Activated CD4-positive, alpha-beta T cell treated with anti-CD3 and anti-CD28 coated beads, Interleukin-2, amount 50 U/mL, for 24 hours (primary cell): Measurements from ENCODE around the gene NXPH1.

Experiments used
- DNase-seq, 2 donors: peaks; one replicate each; pipeline ENCODE4 v3.0.0-alpha.2; 2020; ENCODE audit warnings: low read depth in 1 of 2, low spot score in 1 of 2

NXPH1 gene

DNA sequence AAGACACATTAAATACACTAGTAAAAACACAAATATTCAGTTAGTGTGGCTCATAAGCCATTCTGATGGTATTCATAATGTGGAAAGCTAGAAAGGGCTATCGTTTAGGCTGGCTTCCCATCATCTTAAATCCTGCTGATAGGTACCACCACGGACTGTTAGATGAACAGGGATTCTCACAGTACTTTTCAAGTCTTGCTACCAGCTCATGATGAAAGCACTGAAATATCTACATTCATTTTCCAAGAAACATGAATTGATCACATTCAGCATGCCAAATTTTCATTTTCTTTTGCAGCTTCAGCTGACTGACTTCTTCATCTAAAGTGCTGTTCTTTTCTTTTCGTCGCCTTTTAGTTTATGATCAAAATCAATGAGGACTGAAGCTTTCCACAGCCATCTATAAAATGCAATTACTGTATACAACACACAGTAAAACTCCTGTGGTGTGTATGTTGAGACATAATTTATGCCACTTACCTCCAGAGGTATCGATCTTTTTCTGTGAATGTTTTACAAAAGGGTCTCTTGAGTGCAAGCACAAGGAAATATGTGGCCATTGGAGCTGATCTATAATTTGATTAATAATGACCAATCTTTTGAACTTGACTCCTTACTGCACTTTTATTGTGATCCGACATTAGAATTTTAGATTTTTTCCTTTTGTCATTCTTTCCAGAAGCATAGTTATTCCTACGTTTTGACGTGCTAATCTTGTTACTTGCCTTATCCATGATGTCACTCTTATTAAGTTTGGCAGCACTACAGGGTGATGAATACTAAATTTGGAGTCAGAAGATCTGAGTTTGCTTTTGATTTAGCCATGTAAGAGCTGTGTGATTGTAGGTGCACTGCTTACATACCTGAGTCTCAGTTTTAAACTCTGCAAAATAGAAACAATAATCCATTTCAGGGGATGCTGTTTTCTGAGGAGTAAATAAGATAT, 58.4 kb downstream of the NXPH1 start:
- DNase-seq: no peak

DNA sequence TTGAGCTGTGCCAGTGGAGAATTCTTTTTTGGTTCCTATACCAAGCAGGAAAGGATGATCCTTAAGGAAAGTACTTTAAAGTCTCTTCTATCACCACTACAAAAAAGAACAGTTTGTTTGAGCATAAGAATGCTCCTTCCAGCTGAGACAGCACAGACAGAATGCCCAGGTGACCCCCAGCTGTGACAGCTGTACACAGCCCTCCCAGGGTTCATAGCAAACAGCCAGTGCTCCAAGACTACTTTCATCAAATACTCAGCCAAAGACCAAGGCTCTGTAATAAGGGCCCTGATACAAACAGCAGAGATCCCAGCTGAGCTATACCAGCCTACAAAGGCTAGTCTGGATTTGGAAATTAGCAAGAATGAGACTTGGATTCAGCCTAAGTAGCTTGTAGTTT, 65.7 kb downstream of the NXPH1 start:
- DNase-seq: no peak

DNA sequence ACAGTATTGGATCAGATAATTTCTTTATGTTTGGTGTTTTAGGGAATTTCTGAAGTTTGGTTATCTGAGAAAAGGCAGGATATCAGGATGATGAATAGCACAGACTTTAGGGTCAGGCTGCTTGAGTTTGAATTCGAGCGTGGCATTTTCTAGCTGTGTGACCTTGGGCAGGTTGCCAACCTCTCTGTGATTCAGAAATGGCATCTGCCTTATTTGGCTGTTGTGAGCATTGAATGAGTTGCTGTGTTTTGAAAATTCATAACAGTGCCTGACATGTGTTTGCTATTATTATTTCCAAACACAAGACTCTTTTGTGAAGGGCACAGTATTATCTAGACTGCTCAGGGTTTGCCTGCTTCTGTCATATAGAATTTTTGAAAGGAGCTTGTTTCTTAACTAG, 66.9 kb downstream of the NXPH1 start:
- no peak for DNase-seq

DNA sequence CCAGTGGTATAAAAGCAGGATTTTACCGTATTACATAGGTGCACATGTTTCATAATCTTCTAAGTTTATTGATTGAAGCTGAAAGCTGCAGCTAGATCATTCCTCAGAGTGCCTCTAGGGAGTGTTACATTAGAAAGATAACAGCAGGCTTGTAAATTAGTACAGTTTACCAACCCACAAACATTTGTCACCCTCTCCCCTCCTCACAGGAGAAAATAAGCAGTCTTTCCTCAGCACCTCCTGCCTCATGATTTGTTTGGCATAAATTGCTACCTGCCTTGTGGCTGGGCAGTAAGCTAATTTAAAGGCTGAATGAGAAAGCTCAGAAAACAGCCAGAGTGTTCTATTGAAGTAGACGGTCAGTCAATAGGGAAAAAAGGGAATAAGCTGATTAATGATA, 74.2 kb downstream of the NXPH1 start:
- DNase-seq: no peak

DNA sequence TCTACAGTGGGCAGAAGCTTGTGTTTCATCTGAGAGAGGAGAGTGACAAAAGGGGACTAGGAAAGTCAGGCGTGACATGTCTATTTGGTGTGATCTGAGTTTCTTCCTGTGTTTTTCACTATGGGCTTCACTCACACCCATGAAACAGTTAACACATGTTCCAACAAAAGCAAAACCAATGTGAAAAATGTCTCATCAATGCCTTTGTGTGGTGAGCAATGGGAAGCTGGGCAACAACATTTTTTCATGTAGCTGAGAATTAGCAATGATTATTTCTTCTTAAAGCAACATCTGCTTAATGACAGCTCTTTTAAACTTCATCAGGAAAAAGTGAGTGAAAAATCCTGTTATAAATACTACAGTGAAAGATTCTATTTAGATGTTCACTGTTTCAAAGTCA, 76.2 kb downstream of the NXPH1 start:
- no peak for DNase-seq

DNA sequence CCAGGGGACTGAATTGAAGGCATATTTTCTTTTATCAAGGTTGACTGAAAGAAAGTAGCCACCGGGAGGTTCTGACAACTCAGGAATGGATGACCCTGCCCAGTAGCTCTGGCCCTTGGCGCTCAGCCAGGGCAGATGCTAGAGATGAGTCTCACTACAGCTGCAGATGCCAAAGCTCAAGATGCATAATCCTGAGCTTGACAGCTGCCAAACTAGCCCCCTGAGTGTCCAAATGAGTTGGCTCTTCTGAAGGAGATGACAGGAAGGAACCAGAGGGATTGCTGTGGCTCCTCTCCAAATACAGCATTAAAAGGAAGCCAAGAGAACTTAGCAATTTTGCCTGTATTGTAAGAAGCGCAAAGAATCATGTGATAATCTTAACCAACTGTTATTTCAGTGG, 78.4 kb downstream of the NXPH1 start:
- DNase-seq: no peak

DNA sequence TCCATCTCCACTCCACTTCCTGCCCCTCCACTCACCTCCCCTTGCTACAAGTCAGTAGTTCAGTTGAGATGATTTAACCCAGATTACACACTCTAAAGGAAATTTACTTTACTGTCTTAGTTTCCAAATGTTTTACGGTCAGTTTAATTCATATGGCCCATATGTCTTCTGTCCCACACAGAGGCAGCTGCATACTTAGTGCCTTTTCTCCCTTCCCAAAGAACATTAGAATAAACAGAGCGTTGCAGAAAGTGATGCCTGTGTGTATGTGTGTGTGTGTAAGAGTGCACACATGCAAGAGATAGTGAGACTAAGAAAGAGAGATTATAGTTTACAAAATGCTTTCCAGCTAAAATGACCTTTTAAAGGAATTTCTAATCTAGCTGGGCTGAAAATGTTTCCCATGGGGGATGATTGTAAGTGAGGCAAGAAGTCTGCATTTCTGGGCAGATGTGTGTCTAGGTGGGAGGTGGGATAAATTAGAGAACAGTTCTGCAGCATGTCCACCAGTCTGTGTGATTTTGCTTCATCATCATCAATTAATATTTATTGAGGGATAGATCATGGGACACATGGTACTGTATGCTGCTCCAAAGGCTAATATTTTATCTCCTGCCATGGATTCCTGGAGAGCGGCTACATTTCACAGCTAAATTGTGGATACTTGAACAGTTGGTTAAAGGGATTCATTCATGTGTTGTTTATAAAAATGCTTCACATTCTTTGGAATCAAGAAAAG, 81.5 kb downstream of the NXPH1 start:
- no peak for DNase-seq

DNA sequence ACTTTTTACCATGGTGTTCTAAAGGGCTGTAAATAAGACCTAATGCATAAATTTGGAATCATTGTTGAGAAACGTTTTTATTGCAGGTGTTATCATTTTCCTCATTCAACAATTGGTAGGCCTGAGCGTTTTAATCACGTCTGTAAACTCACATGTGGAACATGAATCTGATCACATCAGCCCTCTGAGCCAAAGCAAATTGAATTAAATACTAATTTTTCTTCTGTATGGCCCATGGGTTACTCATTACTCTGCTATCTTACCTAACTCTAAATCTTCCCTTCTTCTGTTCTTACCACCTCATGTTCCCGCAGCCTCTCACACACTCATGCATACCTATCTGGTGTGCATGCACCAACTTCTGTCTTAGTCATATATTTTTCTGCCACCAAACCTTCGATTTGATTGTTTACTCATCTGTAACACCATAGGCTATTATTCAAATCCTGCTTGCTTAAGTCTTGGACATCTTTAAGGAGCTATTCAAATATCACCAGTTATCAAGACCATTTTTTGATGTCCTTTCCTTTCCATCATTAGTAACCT, 82.3 kb downstream of the NXPH1 start:
- DNase-seq: no peak

DNA sequence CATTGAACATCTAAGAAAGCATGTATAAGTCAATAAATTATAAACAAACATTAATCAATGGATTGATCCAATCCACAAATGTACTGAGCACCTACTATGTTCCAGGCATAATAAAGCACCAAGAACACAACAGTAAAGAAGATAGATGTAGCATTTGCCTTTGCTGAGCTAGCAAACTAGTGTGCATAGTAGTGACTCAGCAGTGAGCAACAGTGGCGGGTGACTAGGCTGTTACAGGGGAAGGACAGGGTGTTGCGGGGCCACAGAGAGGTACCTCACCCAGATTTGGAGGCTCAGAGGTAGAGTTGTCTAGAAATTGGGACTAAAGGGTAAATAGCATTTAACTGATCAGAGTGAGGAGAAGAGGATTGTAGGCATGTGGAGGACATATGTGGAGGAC, 83.6 kb downstream of the NXPH1 start:
- DNase-seq: no peak

DNA sequence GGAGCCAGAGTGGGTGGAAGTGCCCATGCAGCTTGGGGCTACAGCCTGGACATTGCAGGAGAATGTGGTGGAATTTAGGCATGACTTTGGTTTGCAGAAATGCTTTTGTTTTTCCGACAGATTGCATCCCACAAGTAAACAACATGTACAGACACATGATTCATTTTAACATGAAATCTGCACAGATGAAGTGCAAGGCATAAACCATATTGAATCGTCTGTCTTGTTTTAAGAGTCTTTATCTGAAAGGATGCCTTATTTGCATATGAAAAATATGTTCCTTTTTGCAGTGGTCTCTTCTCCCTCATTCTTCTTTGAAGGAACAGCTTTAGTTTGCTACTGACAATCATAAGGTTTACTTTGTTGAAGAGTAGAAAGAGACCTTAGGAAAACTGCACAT, 94.9 kb downstream of the NXPH1 start:
- DNase-seq: no peak

DNA sequence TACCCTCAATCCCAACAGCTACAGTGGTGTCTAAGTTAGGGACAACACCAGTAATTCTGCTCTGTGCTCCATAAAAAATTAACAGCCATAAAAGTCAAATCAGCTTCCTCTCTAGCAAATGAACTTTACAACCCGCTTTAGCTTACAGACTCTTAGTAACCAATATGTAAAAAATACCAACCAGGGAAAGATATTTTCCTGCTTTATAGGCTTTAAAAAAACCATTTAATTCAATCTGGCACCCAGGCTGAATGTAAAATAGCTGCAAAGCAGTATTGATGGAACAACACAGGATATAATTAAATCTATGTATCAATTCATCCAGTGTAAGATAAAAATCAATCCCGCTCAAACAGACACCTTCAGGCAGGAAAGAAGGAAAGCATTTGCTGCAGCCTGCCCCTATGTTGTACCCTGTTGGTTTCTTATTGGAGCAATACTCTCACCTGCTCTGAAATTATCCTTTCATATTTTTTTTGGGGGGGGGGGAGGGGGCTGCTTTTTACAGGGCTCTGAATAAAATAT, 98.6 kb downstream of the NXPH1 start:
- no peak for DNase-seq

DNA sequence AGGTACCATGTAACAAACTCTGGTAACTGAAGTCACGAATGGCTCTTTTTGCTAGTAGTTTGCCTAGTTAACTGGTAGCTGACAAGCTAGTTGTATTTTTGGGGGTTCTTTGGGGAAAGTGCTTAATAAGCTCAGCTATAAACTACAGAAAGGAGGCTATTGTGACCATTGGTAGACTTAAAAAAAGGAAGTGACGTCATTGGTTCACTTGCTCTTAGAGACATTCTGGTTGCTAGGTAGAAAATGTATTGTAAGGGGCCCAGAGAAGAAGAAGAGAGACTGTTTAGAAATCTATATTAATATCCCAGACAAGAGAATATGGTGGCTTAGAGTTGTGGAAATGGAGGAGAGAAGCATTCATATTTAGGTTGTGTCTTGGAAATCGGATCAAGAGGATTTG, 103.0 kb downstream of the NXPH1 start:
- DNase-seq: no peak

DNA sequence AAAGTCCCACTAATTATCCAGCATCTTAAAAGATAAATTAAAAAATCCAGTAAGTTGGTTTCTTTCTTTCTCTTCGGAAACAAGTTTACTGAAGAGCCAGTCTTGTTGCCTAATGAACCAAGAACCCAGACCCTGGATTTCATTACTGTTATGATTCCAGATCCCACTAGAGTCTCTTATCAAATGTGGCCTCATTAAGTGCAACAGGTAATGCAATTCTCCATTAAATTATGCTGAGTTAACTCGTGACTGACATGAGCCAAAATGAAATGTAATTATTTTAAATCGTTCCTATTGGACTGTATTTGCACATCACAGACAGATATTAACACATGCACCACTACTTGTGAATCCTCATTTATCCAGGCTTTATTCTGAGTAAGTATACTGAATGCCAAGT, 115.6 kb downstream of the NXPH1 start:
- no peak for DNase-seq

DNA sequence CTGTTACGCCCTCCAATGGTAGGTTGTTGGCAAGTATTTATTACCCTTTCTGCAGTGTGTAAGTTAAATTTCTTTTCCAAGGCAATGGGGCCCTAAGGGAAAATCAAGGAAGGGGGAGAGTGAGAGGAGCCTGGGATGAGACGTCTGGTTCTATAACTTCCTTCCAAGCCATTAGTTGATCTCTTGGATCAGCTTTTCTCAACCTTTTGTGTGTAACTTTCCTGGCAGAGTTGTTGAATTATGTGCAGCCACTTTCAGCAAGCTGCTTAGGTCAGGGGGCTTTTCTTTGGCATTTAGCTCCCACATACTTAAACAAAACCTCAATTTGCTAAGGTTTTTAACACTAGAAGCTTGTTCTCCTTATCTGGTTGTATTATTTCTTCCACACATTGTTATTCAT, 127.1 kb downstream of the NXPH1 start:
- DNase-seq: no peak

DNA sequence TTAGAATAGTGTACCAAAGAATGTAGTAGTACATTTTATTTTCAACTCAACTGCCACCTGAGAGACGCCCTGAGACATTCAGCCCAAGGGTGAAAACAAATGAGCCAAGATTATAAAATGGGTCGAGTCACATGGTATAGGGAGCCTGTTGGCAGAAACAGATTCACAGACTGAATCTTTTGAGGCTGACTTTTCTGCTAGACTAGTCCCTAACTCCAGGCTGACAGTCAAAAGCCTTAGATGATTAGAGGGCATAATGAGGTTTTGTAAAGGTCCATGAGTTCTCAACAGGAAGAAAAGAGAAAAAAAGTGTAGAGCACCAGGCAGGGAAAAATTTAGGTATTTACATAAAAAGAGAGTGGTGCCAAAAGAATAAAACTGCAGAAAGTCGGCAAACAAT, 128.0 kb downstream of the NXPH1 start:
- DNase-seq: no peak

DNA sequence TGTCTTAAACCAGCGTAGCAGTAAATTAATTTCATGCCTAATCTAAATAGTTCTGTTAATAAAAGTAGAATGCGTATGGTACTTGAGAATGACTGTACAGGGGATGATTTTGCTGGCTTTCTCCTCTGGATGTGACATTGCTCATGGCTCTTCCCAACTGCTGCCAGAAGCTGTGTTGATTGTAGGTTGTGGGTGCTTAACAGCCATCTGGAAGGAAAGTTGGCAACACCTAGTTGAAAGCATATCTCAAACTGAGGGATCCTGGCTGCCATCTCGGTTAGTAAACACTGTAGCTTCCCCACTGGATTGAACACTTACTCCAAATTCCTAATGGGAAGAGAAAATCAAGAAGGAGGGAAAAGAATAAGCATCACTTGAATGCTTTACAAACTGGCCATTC, 130.9 kb downstream of the NXPH1 start:
- DNase-seq: no peak

DNA sequence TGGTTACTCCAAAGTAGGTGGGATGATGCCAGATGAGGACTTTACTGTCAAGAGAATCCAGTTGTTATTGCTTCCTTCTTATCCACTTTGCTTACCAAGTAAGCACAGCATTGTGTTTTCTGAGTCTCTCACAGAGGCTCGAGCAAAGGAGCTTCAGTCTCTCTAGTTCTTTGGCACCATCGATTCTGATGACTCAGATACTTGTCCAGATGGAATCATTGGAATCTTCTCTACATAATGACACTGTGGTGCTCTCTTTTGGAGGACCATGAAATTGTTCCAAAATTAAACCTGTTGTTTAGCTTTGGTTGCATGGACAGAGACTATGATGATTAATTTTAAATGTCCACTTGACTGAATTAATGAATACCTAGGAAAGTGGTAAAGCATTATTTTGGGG, 132.6 kb downstream of the NXPH1 start:
- DNase-seq: no peak

DNA sequence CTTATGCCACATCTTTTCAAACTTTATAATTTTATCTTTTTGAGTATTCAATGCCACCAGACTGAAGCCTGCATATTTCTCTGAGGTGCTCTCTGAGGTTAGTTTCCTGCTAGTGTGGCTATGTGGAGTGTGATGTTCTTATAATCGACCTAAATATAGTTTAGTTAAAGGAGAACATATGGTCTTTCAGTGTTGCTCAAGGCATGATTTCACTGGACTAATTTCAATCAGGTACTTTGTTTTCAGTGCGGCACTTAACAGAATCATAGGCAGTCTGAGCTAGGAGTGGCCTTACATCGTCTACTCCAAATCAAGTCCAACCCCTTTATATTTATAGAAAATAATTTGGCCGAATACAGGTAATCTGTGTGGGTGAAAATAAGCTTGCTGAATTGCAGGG, 134.2 kb downstream of the NXPH1 start:
- no peak for DNase-seq

DNA sequence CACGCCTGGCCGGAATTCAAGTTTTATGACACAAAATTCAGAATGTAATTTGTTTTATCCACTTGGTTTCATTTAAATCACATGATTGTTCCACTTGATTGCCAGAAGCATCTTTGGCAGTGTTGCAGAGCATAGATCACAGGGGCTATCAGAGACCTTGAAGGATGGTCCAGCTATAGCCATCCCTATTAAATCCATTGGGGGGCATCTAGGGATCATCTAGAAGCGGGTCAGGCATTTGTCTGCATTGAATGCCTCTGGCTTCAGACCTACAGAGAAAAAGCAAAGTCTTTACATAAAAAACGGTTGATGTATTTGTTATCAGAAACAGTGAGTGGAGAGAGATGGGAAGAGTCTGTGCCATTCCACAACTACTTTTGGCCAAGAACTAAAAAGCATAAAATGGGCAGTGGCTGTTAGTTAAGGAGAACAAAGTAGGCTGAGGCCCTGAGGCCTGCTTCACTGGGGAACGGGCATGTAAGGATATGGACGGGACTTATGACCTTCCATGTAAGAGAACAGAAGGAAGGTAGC, 146.3 kb downstream of the NXPH1 start:
- no peak for DNase-seq

DNA sequence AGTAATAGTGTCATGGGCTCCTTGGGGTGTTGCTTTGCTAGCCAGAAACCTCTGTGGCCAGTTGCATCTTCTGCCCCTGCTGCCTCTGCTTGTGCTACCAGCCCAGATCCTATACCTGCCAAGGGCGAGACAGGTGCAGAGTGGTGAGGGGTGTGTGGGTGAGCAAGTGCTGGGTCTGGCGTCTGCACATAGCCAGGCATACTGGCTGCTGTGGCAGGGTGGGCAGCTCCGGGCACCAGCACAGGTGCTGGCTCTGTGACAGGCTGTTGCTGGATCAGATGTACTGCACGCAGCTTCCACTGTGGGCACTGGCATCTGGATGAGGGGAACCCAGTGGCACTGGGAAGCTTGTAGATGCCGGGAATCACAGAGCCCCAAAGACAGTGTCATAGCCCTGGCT, 148.4 kb downstream of the NXPH1 start:
- no peak for DNase-seq

DNA sequence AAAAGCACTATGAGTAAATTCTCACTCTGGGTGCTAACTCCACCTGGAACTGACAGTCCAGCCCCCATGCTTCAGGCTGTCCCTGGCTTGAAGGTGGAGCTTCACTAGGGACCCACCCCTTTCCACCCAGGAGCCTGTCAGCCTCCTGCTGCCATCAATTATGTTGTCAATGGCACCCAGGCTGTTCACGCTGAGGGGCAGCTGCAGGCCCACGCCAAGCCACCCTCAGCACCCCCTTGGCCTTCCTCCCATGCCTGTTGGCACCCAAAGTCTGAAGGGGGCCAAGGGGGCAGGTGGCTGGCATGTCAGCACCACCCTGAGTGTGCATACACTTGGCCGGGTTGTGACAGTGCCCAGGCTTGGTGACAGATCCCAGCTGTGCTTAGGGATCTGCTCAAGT, 149.3 kb downstream of the NXPH1 start:
- DNase-seq: no peak

DNA sequence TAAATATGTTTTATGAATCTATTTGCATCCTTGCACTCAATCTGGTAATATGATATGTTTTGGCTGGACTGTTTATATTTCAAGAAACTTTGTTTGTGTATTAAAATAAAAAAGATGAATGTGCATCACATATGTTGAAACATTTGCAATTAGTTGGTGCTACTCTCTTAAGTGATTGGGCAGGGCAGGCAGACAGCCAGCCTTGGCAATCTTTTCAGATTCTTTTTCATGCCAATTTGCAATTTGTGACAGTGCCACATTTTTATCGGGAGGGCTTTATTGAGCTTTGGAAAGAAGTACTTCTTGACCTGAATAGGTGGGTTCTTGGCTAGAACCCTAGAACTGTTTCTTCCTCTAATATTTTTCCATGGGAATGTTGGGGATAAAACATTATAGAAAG, 152.2 kb downstream of the NXPH1 start:
- DNase-seq: no peak
